H9 (cell line): ENCODE data around the gene SHISAL2B. TPM values are rescaled to one million over a fixed set of nuclear protein-coding genes. Genes with fewer than 3 reads are reported as not detected.

Experiments used
- DNase-seq: peaks from one replicate; pipeline ENCODE4 v3.0.0-alpha.2; 2017
- H2AFZ ChIP-seq: one replicate; pipeline ENCODE4 v1.6.1; 2013; ENCODE audit warnings: mild to moderate bottlenecking, low read length, control low read depth, moderate library complexity
- H2AK5ac ChIP-seq: 2 replicates; pipeline ENCODE4 v1.6.1; 2013; ENCODE audit warnings: low read length, control low read depth, mixed read lengths; ENCODE audit not compliant: insufficient read length
- H2BK120ac ChIP-seq: one replicate; pipeline ENCODE4 v1.6.1; 2013; ENCODE audit warnings: low read depth, mild to moderate bottlenecking, low read length, control low read depth, inconsistent platforms; ENCODE audit not compliant: poor library complexity, severe bottlenecking
- H2BK12ac ChIP-seq: 2 replicates; pipeline ENCODE4 v1.6.1; 2013; ENCODE audit warnings: low read length, control low read depth, mixed read lengths, low read depth; ENCODE audit not compliant: insufficient read length
- H2BK15ac ChIP-seq: 2 replicates; pipeline ENCODE4 v1.6.1; 2013; ENCODE audit warnings: low read depth, low read length, control low read depth
- H2BK20ac ChIP-seq: one replicate; pipeline ENCODE4 v1.6.1; 2013; ENCODE audit warnings: low read depth, mild to moderate bottlenecking, low read length, control low read depth, inconsistent platforms; ENCODE audit not compliant: poor library complexity, severe bottlenecking
- H2BK5ac ChIP-seq: 2 replicates; pipeline ENCODE4 v1.6.1; 2013; ENCODE audit warnings: low read length, control low read depth, mixed read lengths; ENCODE audit not compliant: insufficient read length
- H3K14ac ChIP-seq: 2 replicates; pipeline ENCODE4 v1.6.1; 2013; ENCODE audit warnings: low read length, control low read depth; ENCODE audit not compliant: insufficient read depth
- H3K18ac ChIP-seq: 2 replicates; pipeline ENCODE4 v1.6.1; 2013; ENCODE audit warnings: low read depth, mild to moderate bottlenecking, mixed read lengths, low read length, control low read depth; ENCODE audit not compliant: insufficient read length
- H3K23ac ChIP-seq: 2 replicates; pipeline ENCODE4 v1.6.1; 2013; ENCODE audit warnings: low read length, control low read depth, mixed read lengths, low read depth; ENCODE audit not compliant: insufficient read length
- H3K23me2 ChIP-seq: 2 replicates; pipeline ENCODE4 v1.6.1; 2013; ENCODE audit warnings: low read depth, mild to moderate bottlenecking, mixed read lengths, low read length, control low read depth; ENCODE audit not compliant: insufficient read length, poor library complexity, severe bottlenecking
- H3K27ac ChIP-seq: 2 replicates; pipeline ENCODE4 v1.5.1; 2013; ENCODE audit warnings: low read length, control low read depth, mixed read lengths, low read depth; ENCODE audit not compliant: insufficient read length
- H3K27me3 ChIP-seq: 2 replicates; pipeline ENCODE4 v1.6.1; 2013; ENCODE audit warnings: low read length, control low read depth, inconsistent platforms; ENCODE audit not compliant: insufficient read depth
- H3K4ac ChIP-seq: 2 replicates; pipeline ENCODE4 v1.6.1; 2013; ENCODE audit warnings: low read depth, mild to moderate bottlenecking, control low read depth, inconsistent platforms, low read length, moderate library complexity
- H3K4me1 ChIP-seq: 2 replicates; pipeline ENCODE4 v1.6.1; 2013; ENCODE audit warnings: low read length, control low read depth, inconsistent platforms; ENCODE audit not compliant: insufficient read depth
- H3K4me2 ChIP-seq: 2 replicates; pipeline ENCODE4 v1.6.1; 2013; ENCODE audit warnings: low read length, control low read depth, mixed read lengths; ENCODE audit not compliant: insufficient read length, insufficient read depth
- H3K56ac ChIP-seq: 2 replicates; pipeline ENCODE4 v1.6.1; 2013; ENCODE audit warnings: low read depth, mild to moderate bottlenecking, mixed read lengths, low read length, control low read depth; ENCODE audit not compliant: insufficient read length
- H3K79me1 ChIP-seq: 2 replicates; pipeline ENCODE4 v1.6.1; 2013; ENCODE audit warnings: low read depth, mild to moderate bottlenecking, moderate library complexity, low read length, control low read depth, inconsistent platforms; ENCODE audit not compliant: insufficient read depth, poor library complexity, severe bottlenecking
- H3K79me2 ChIP-seq: 2 replicates; pipeline ENCODE4 v1.6.1; 2013; ENCODE audit warnings: low read length, control low read depth, inconsistent platforms; ENCODE audit not compliant: insufficient read depth
- H3K9ac ChIP-seq: 2 replicates; pipeline ENCODE4 v1.6.1; 2013; ENCODE audit warnings: low read length, control low read depth, mixed read lengths; ENCODE audit not compliant: insufficient read length; ENCODE audit errors: extremely low read depth
- H3K9me3 ChIP-seq: one replicate; pipeline ENCODE4 v1.6.1; 2013; ENCODE audit warnings: low read depth, low read length, inconsistent platforms; ENCODE audit not compliant: control insufficient read depth
- H3T11ph ChIP-seq: one replicate; pipeline ENCODE4 v1.6.1; 2013; ENCODE audit warnings: mild to moderate bottlenecking, low read length, control low read depth, inconsistent platforms
- H4K20me1 ChIP-seq: one replicate; pipeline ENCODE4 v1.6.1; 2013; ENCODE audit not compliant: control insufficient read depth, insufficient read length, insufficient read depth
- H4K5ac ChIP-seq: 2 replicates; pipeline ENCODE4 v1.6.1; 2013; ENCODE audit warnings: low read depth, mild to moderate bottlenecking, mixed read lengths, low read length, control low read depth; ENCODE audit not compliant: insufficient read length
- H4K8ac ChIP-seq: replicated peaks from 2 replicates; pipeline ENCODE4 v1.6.1; 2013; ENCODE audit warnings: low read length, control low read depth, mixed read lengths, low read depth; ENCODE audit not compliant: insufficient read length
- H4K91ac ChIP-seq: 2 replicates; pipeline ENCODE4 v1.6.1; 2013; ENCODE audit warnings: low read depth, mild to moderate bottlenecking, moderate library complexity, mixed read lengths, low read length, control low read depth; ENCODE audit not compliant: insufficient read length
- H3K27ac Mint-ChIP-seq, 3 experiments: 2 replicates in 2 of 3; 3 replicates in 1 of 3; pipeline ENCODE4 v1.8.0; 2020 to 2021; ENCODE audit warnings: mixed read lengths in 3 of 3, mild to moderate bottlenecking in 1 of 3, moderate library complexity in 1 of 3
- H3K27me3 Mint-ChIP-seq: 2 replicates; pipeline ENCODE4 v1.8.0; 2021; ENCODE audit warnings: low read depth, mild to moderate bottlenecking, moderate library complexity, mixed read lengths
- H3K36me3 Mint-ChIP-seq, 3 experiments: 2 replicates in 2 of 3; 3 replicates in 1 of 3; pipeline ENCODE4 v1.8.0; 2020 to 2021; ENCODE audit warnings: low read depth in 3 of 3, mixed read lengths in 3 of 3; ENCODE audit not compliant: insufficient read depth in 1 of 3
- H3K4me1 Mint-ChIP-seq, 2 experiments: 2 replicates each; pipeline ENCODE4 v1.8.0; 2020; ENCODE audit warnings: mixed read lengths in 2 of 2
- H3K4me3 Mint-ChIP-seq, 2 experiments: 2 replicates in 1 of 2; 3 replicates in 1 of 2; pipeline ENCODE4 v1.8.0; 2020 to 2021; ENCODE audit warnings: mild to moderate bottlenecking in 2 of 2, mixed read lengths in 2 of 2, moderate library complexity in 1 of 2
- H3K9me3 Mint-ChIP-seq, 2 experiments: 2 replicates in 1 of 2; 3 replicates in 1 of 2; pipeline ENCODE4 v1.8.0; 2020; ENCODE audit warnings: mild to moderate bottlenecking in 2 of 2, mixed read lengths in 2 of 2, moderate library complexity in 1 of 2
- WGBS: extraction: QIAGEN DNeasy Blood & Tissue Kit; methylation state at CpG from one replicate; pipeline ENCODE4 v1.1.7; 2013; ENCODE audit warnings: missing lambda C conversion rate, low lambda C conversion rate, mixed read lengths; ENCODE audit not compliant: insufficient read length; ENCODE audit errors: extremely low coverage; 5-methylcytosine and 5-hydroxymethylcytosine counted together
- total RNA-seq: library from RNA; stranded (reverse); gene quantifications from 2 replicates; pipeline ENCODE4 v1.2.1, GENCODE V29; 2021
- TF ChIP-seq, protein P1 (sequence below): fragments of 200-600 bp; sonication (generic); conservative IDR thresholded peaks from 3 replicates; pipeline ENCODE4 v1.8.0; 2021; ENCODE audit warnings: antibody characterized with exemption, mild to moderate bottlenecking

The SHISAL2B gene
- total RNA-seq, 1 experiment from 2014 or later = 5.0 TPM

- no peak overlapping the region for H3K27ac ChIP-seq
- H3K4me1 ChIP-seq = no peaks in the 10 kb centered on the region; the same call in 1 of the 2 replicates
- no peaks in the 10 kb centered on the region for H3K23me2 ChIP-seq
- H2BK120ac ChIP-seq = no peak overlapping the region
- no peak overlapping the region for H2AFZ ChIP-seq
- no peak overlapping the region; a peak in 1 of 7 replicates for H3K27ac Mint-ChIP-seq
- H4K20me1 ChIP-seq = no peaks in the 10 kb centered on the region
- H2BK12ac ChIP-seq = no peak overlapping the region
- H2BK20ac ChIP-seq = no peak overlapping the region
- no peak overlapping the region for H2BK15ac ChIP-seq
- H3K4me3 Mint-ChIP-seq = no peak overlapping the region
- H3K14ac ChIP-seq = no peak overlapping the region
- H4K8ac ChIP-seq = no peak overlapping the region
- peaks cover 5 to 13% of the 10 kb centered on the region in 2 experiments for H3K4me1 Mint-ChIP-seq
- no peak overlapping the region for H4K91ac ChIP-seq
- H2BK5ac ChIP-seq = no peak overlapping the region
- no peaks in the 10 kb centered on the region for H3K9me3 ChIP-seq
- DNase-seq = no peak
- WGBS = no CpG with 5 or more reads among the region's 4 CpGs
- no peak overlapping the region for H3K18ac ChIP-seq
- H4K5ac ChIP-seq = no peak overlapping the region
- no peak overlapping the region for H3K9ac ChIP-seq
- H3K27me3 Mint-ChIP-seq = no peaks in the 10 kb centered on the region
- no peaks in the 10 kb centered on the region for H3K9me3 Mint-ChIP-seq
- H3K79me1 ChIP-seq = no peaks in the 10 kb centered on the region
- H3T11ph ChIP-seq = no peak overlapping the region
- H3K36me3 Mint-ChIP-seq = peaks cover 12 to 21% (median 18%) of the 10 kb centered on the region in 3 experiments
- H3K56ac ChIP-seq = no peak overlapping the region
- TF ChIP-seq, protein P1, sequence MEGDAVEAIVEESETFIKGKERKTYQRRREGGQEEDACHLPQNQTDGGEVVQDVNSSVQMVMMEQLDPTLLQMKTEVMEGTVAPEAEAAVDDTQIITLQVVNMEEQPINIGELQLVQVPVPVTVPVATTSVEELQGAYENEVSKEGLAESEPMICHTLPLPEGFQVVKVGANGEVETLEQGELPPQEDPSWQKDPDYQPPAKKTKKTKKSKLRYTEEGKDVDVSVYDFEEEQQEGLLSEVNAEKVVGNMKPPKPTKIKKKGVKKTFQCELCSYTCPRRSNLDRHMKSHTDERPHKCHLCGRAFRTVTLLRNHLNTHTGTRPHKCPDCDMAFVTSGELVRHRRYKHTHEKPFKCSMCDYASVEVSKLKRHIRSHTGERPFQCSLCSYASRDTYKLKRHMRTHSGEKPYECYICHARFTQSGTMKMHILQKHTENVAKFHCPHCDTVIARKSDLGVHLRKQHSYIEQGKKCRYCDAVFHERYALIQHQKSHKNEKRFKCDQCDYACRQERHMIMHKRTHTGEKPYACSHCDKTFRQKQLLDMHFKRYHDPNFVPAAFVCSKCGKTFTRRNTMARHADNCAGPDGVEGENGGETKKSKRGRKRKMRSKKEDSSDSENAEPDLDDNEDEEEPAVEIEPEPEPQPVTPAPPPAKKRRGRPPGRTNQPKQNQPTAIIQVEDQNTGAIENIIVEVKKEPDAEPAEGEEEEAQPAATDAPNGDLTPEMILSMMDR = no peak
- H2AK5ac ChIP-seq = no peak overlapping the region
- no peak overlapping the region for H3K4me2 ChIP-seq
- H3K79me2 ChIP-seq = no peaks in the 10 kb centered on the region; the same call in 1 of the 2 replicates
- H3K27me3 ChIP-seq = no peaks in the 10 kb centered on the region
- no peak overlapping the region for H3K23ac ChIP-seq
- no peak overlapping the region for H3K4ac ChIP-seq
Measured at GRCh38 chr5:64749385-64749784, 59.1 kb downstream of the SHISAL2B start.
